KMS-11 (cell line): Measurements from ENCODE around the gene UCHL5.
A peak's percentile ranks its signal among the peaks of the same experiment; 100 is the strongest.

Experiments
- H2AFZ ChIP-seq: fragments of 200-600 bp; sonication (generic); 2 replicates; pipeline ENCODE4 v1.6.1; 2016; ENCODE audit warnings: antibody characterized with exemption, mixed run types, low read depth
- H3K27ac ChIP-seq: fragments of 200-600 bp; sonication (generic); 2 replicates; pipeline ENCODE4 v1.6.1; 2016; ENCODE audit warnings: mild to moderate bottlenecking, mixed run types
- H3K27me3 ChIP-seq: fragments of 200-600 bp; sonication (generic); 2 replicates; pipeline ENCODE4 v1.6.1; 2017; ENCODE audit warnings: mild to moderate bottlenecking, low read depth, mixed run types, moderate library complexity; ENCODE audit not compliant: insufficient read depth
- H3K36me3 ChIP-seq: fragments of 200-600 bp; sonication (generic); 2 replicates; pipeline ENCODE4 v1.6.1; 2017; ENCODE audit warnings: mild to moderate bottlenecking, mixed run types; ENCODE audit not compliant: insufficient read depth
- H3K4me1 ChIP-seq: fragments of 200-600 bp; sonication (generic); 2 replicates; pipeline ENCODE4 v1.6.1; 2016; ENCODE audit warnings: mild to moderate bottlenecking, low read depth, mixed run types; ENCODE audit not compliant: poor library complexity, severe bottlenecking
- H3K4me2 ChIP-seq: fragments of 200-600 bp; sonication (generic); 2 replicates; pipeline ENCODE4 v1.7.0; 2016; ENCODE audit warnings: mild to moderate bottlenecking, mixed run types
- H3K4me3 ChIP-seq: fragments of 200-600 bp; sonication (generic); IDR thresholded peaks from 2 replicates; pipeline ENCODE4 v1.6.1; 2017; ENCODE audit warnings: low read depth, low read length, mixed read lengths; ENCODE audit not compliant: insufficient read depth
- H3K79me2 ChIP-seq: fragments of 200-600 bp; sonication (generic); 2 replicates; pipeline ENCODE4 v1.6.1; 2016; ENCODE audit warnings: low read depth, mixed run types; ENCODE audit not compliant: insufficient read depth
- H3K9ac ChIP-seq: fragments of 200-600 bp; sonication (generic); 2 replicates; pipeline ENCODE4 v1.6.1; 2016; ENCODE audit warnings: mild to moderate bottlenecking, mixed run types
- H4K20me1 ChIP-seq: fragments of 200-600 bp; sonication (generic); 2 replicates; pipeline ENCODE4 v1.6.1; 2016; ENCODE audit warnings: mild to moderate bottlenecking, mixed run types; ENCODE audit not compliant: insufficient read depth
- CTCF ChIP-seq: fragments of 200-600 bp; sonication (generic); conservative IDR thresholded peaks from 2 replicates; pipeline ENCODE4 v1.6.1; 2017; ENCODE audit warnings: low read depth, mild to moderate bottlenecking, antibody characterized with exemption, low read length, moderate library complexity, mixed read lengths

The UCHL5 gene

DNA sequence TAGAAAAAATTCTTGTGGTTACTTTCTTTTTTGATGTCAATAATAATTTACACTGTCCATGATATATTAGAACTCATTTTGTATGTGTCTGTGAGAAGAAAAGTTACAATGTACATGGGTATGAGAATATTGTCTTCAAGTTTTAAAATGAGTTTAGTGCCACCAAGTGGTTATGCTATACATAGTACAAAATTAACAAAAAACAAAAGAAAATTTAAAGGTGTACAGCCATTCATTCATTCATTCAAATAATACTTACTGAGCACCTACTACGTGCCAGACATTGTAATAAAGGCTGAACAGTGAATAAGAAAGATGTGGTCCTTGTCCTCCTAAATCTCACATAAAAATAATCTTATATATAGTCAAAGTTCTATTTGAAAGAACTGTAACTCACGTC is 27.7 kb downstream of the UCHL5 start:
- Histone ChIP-seq H4K20me1 (peaks cover 14% of the 10 kb centered on the region; the same call in 1 of the 2 replicates), H3K79me2 (peaks cover 40% of the 10 kb centered on the region), H2AFZ (no peak overlapping the region), H3K27ac (no peak overlapping the region), H3K9ac (no peak overlapping the region), H3K36me3 (peaks cover 2% of the 10 kb centered on the region; the same call in 1 of the 2 replicates), H3K4me2 (no peak overlapping the region), H3K4me1 (peaks cover 6% of the 10 kb centered on the region), H3K4me3 (no peak overlapping the region), H3K27me3 (no peaks in the 10 kb centered on the region)
- peak; percentile 68 for TF ChIP-seq CTCF

- Histone ChIP-seq H2AFZ (no peak overlapping the region), H3K79me2 (peaks cover 28% of the 10 kb centered on the region; the same call in 1 of the 2 replicates), H3K4me3 (no peak overlapping the region), H3K4me1 (peaks cover 6% of the 10 kb centered on the region), H3K27me3 (no peaks in the 10 kb centered on the region), H3K36me3 (peaks cover 2% of the 10 kb centered on the region; the same call in 1 of the 2 replicates), H4K20me1 (peaks cover 14% of the 10 kb centered on the region; the same call in 1 of the 2 replicates), H3K4me2 (no peak overlapping the region), H3K9ac (no peak overlapping the region), H3K27ac (no peak overlapping the region)
- no peak for TF ChIP-seq CTCF
These were observed 28.9 kb downstream of the UCHL5 start for GRCh38 chr1:193030280-193030679.

GRCh38 chr1:193025218-193025617 is 33.9 kb downstream of the UCHL5 start:
- Histone ChIP-seq H3K27me3 (no peaks in the 10 kb centered on the region), H3K4me1 (no peaks in the 10 kb centered on the region), H3K36me3 (peaks cover 2% of the 10 kb centered on the region; the same call in 1 of the 2 replicates), H3K9ac (no peak overlapping the region), H3K4me2 (no peak overlapping the region), H3K4me3 (no peak overlapping the region), H2AFZ (no peak overlapping the region), H3K79me2 (no peaks in the 10 kb centered on the region), H4K20me1 (peaks cover 11% of the 10 kb centered on the region; the same call in 1 of the 2 replicates), H3K27ac (no peak overlapping the region)
- TF ChIP-seq CTCF = no peak

DNA sequence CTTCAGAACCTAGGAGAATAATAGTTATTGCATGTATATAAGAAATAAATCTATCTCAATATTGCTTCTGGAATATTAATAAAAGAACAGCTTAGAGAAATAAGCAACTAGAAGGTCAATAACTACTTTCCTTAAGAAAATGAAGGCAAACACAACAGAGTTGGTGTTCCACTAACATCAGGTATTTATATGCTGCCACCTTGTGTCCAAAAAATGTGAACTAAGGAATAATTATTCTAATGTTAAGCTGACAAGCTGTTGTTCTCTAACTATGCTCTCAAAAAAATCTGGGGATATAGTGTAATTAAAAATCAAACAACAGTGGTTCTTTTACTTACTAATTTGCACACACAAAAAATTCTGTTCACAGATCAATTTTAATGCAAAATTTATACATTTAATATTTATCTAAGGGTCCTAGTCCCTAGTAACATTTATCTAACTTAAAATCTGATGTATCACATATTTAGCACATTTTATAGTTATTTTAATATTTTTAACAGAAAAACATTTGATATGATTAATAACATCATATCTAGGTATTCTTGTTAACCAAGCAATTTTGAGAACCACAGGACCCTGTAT is 39.6 kb downstream of the UCHL5 start:
- Histone ChIP-seq H2AFZ (no peak overlapping the region), H3K4me1 (peaks cover 4% of the 10 kb centered on the region), H3K4me2 (no peak overlapping the region), H3K9ac (no peak overlapping the region), H3K27ac (no peak overlapping the region), H3K4me3 (no peak overlapping the region), H4K20me1 (peaks cover 4% of the 10 kb centered on the region; the same call in 1 of the 2 replicates), H3K27me3 (no peaks in the 10 kb centered on the region), H3K79me2 (no peaks in the 10 kb centered on the region), H3K36me3 (no peaks in the 10 kb centered on the region)
- peak; percentile 84 for TF ChIP-seq CTCF
